Stimulated activated CD8-positive, alpha-beta memory T cell treated with anti-CD3 and anti-CD28 coated beads, Interleukin-12 subunit alpha, Interleukin-12 subunit beta, amount 100 ng/mL, for 24 hours (primary cell): ENCODE measurements around the gene RCOR3.
A peak's percentile ranks its signal among the peaks of the same experiment; 100 is the strongest.
"Not testable (repeated sequence)": the region's sequence is repeated elsewhere in the genome, so short reads cannot be mapped to it uniquely, and the experiment has no call there.

ENCODE experiments used
- DNase-seq: peaks from one replicate; pipeline ENCODE4 v3.0.0-alpha.2; 2020; ENCODE audit errors: extremely low read depth

The RCOR3 gene

GRCh38 chr1:211258756-211259637 lies at the start of gene RCOR3:
Gene RCOR3 (plus strand): TSS chr1:211259366. CDS start chr1:211259561, 195 bp downstream.
- DNase-seq, result peak; percentile 78

GRCh38 chr1:211210052-211210451 lies 49.1 kb upstream of the RCOR3 start:
- no peak for DNase-seq

- DNase-seq, result no peak
Measured at GRCh38 chr1:211210965-211211364, 48.2 kb upstream of the RCOR3 start.

- no peak for DNase-seq
Measured at GRCh38 chr1:211213702-211214101, 45.5 kb upstream of the RCOR3 start.

- DNase-seq, result no peak
Measured at GRCh38 chr1:211215577-211215976, 43.6 kb upstream of the RCOR3 start.

- DNase-seq, result no peak
Measured at GRCh38 chr1:211217392-211217791, 41.8 kb upstream of the RCOR3 start.

GRCh38 chr1:211222469-211223234 lies 36.5 kb upstream of the RCOR3 start:
- not testable (repeated sequence) for DNase-seq

GRCh38 chr1:211228573-211229364 lies 30.4 kb upstream of the RCOR3 start:
- not testable (repeated sequence) for DNase-seq

- DNase-seq, result no peak
Measured at GRCh38 chr1:211229365-211229759, 29.8 kb upstream of the RCOR3 start.

GRCh38 chr1:211231873-211232272 lies 27.3 kb upstream of the RCOR3 start:
- no peak for DNase-seq

GRCh38 chr1:211236633-211237320 lies 22.4 kb upstream of the RCOR3 start:
- no peak for DNase-seq

- no peak for DNase-seq
Measured at GRCh38 chr1:211237579-211237978, 21.6 kb upstream of the RCOR3 start.

GRCh38 chr1:211240567-211240966 lies 18.6 kb upstream of the RCOR3 start:
- not testable (repeated sequence) for DNase-seq

GRCh38 chr1:211241071-211241470 lies 18.1 kb upstream of the RCOR3 start:
- DNase-seq, result no peak

- DNase-seq, result not testable (repeated sequence)
Measured at GRCh38 chr1:211243639-211244038, 15.5 kb upstream of the RCOR3 start.

- not testable (repeated sequence) for DNase-seq
Measured at GRCh38 chr1:211246583-211246982, 12.6 kb upstream of the RCOR3 start.

- DNase-seq, result no peak
Measured at GRCh38 chr1:211247921-211248320, 11.2 kb upstream of the RCOR3 start.

- not testable (repeated sequence) for DNase-seq
Measured at GRCh38 chr1:211249611-211250010, 9.6 kb upstream of the RCOR3 start.

GRCh38 chr1:211257826-211258225 lies 1.3 kb upstream of the RCOR3 start:
- no peak for DNase-seq

- DNase-seq, result no peak
Measured at GRCh38 chr1:211258310-211258755, 833 bp upstream of the RCOR3 start.

- peak; percentile 25 for DNase-seq
Measured at GRCh38 chr1:211259638-211260126, 516 bp downstream of the RCOR3 start.
